ENCODE measurements around the gene NFASC. TPM values are rescaled to one million over a fixed set of nuclear protein-coding genes. Genes with fewer than 3 reads are reported as not detected.

The NFASC gene
- total RNA-seq, 5 donors from 2014 or later (not counting 1 experiment from before 2014, with no cell fraction given), result 0.13 to 0.35 (median 0.19) TPM; not detected in 2

DNA sequence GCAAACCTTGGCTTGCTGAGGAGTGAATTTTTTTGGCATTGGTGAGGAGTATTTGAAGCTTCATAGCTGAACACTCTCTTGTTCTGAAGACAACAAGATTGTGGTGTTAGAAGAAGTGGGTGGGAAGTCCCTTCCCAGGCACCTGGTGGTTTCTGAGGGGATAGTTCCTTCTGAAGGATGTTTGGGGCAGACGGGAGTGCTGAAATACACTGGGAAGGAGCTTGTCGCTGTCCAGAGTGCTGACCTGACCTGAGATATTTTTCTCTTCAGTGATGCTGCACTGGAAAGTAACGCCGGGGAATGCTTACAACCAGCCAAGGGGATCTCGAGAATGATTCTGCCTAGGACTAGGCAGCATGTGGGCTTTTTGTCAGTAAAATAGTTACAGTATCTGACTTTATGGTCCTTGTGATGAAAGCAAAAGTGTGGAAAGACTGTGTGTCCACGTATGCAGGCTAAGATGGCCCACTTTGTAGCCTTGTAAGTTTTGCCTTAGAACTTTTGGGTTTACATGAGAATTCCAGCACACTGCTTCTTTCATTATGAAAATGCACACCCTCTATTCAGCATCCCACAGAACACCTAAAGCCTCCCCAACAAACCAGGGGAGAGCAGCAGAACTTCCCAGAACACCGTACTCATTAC is 33.1 kb upstream of the NFASC start:
- H3K36me3 ChIP-seq (ENCODE audit: control insufficient read depth in 2 of 2, extremely low read depth in 1 of 2, insufficient read depth in 1 of 2, low read length in 1 of 2), result no peaks in the 10 kb centered on the region
- WGBS (ENCODE audit: insufficient coverage), result 23% methylated on average over 5 of the region's 7 CpGs
- H3K9me3 ChIP-seq, result no peaks in the 10 kb centered on the region
- POLR2A ChIA-PET, result no interaction called here
- Mint-ChIP-seq H3K9me3 (peaks cover 0 to 7% (median 0%) of the 10 kb centered on the region in 3 donors), H3K4me1 (no peaks in the 10 kb centered on the region), H3K27me3 (peaks cover 35 to 36% of the 10 kb centered on the region in 2 donors), H3K27ac (no peak overlapping the region), H3K36me3 (no peaks in the 10 kb centered on the region), H3K4me3 (no peak overlapping the region)
- CTCF ChIA-PET, result no interaction called here
- ATAC-seq (replicated peaks in 1 of 4) (no peak), DNase-seq (peak in 9 of 35 experiments; percentile 3 to 36 (median 11))
- no peaks in the 10 kb centered on the region for H3K4me1 ChIP-seq (ENCODE audit: control insufficient read depth in 1 of 2, extremely low read depth in 1 of 2, insufficient read depth in 2 of 2, low read length in 2 of 2)
- H3K27ac ChIP-seq (ENCODE audit: low read length), result no peak overlapping the region
- no peak overlapping the region for H3K4me3 ChIP-seq (ENCODE audit: control insufficient read depth in 1 of 2, extremely low read depth in 1 of 2, low read length in 1 of 2)
- peaks cover 3 to 22% of the 10 kb centered on the region in 2 experiments for H3K27me3 ChIP-seq (replicated peaks in 1 of 2; ENCODE audit: control insufficient read depth in 2 of 2, extremely low read depth in 1 of 2, insufficient read depth in 2 of 2, low read length in 1 of 2)

- ATAC-seq (replicated peaks in 1 of 4), result no peak
Observed at GRCh38 chr1:204841316-204841715, 29.3 kb upstream of the NFASC start.

GRCh38 chr1:204841798-204842197 is 28.9 kb upstream of the NFASC start:
- POLR2A ChIA-PET, result no interaction called here
- CTCF ChIA-PET, result no interaction called here
- Mint-ChIP-seq H3K9me3 (peaks cover 0 to 7% (median 0%) of the 10 kb centered on the region in 3 donors), H3K36me3 (no peaks in the 10 kb centered on the region), H3K4me1 (no peaks in the 10 kb centered on the region), H3K27ac (no peak overlapping the region), H3K27me3 (peaks cover 28 to 36% of the 10 kb centered on the region in 2 donors), H3K4me3 (no peak overlapping the region)
- Histone ChIP-seq H3K9me3 (no peaks in the 10 kb centered on the region), H3K4me1 (ENCODE audit: control insufficient read depth in 1 of 2, extremely low read depth in 1 of 2, insufficient read depth in 2 of 2, low read length in 2 of 2) (no peaks in the 10 kb centered on the region), H3K27me3 (replicated peaks in 1 of 2; ENCODE audit: control insufficient read depth in 2 of 2, extremely low read depth in 1 of 2, insufficient read depth in 2 of 2, low read length in 1 of 2) (peaks cover 0 to 20% of the 10 kb centered on the region in 2 experiments), H3K36me3 (ENCODE audit: control insufficient read depth in 2 of 2, extremely low read depth in 1 of 2, insufficient read depth in 1 of 2, low read length in 1 of 2) (no peaks in the 10 kb centered on the region), H3K4me3 (ENCODE audit: control insufficient read depth in 1 of 2, extremely low read depth in 1 of 2, low read length in 1 of 2) (no peak overlapping the region), H3K27ac (ENCODE audit: low read length) (no peak overlapping the region)
- no CpG with 5 or more reads among the region's 2 CpGs for WGBS (ENCODE audit: insufficient coverage)
- ATAC-seq (replicated peaks in 1 of 4) (no peak), DNase-seq (no peak)

More at GRCh38 chr1:204841316-204841715, 29.3 kb upstream of the NFASC start:
- no CpG with 5 or more reads among the region's 1 CpG for WGBS (ENCODE audit: insufficient coverage)
- no peak overlapping the region for H3K4me3 Mint-ChIP-seq
- POLR2A ChIA-PET, result no interaction called here
- H3K4me1 Mint-ChIP-seq, result no peaks in the 10 kb centered on the region
- no peak overlapping the region for H3K27ac Mint-ChIP-seq
- DNase-seq, result no peak
- H3K27me3 Mint-ChIP-seq, result peaks cover 31 to 38% of the 10 kb centered on the region in 2 donors
- H3K36me3 Mint-ChIP-seq, result no peaks in the 10 kb centered on the region
- H3K9me3 Mint-ChIP-seq, result peaks cover 0 to 7% (median 0%) of the 10 kb centered on the region in 3 donors
- no peaks in the 10 kb centered on the region for H3K4me1 ChIP-seq (ENCODE audit: control insufficient read depth in 1 of 2, extremely low read depth in 1 of 2, insufficient read depth in 2 of 2, low read length in 2 of 2)
- H3K27ac ChIP-seq (ENCODE audit: low read length), result no peak overlapping the region
- CTCF ChIA-PET, result no interaction called here
- peaks cover 0 to 16% of the 10 kb centered on the region in 2 experiments for H3K27me3 ChIP-seq (replicated peaks in 1 of 2; ENCODE audit: control insufficient read depth in 2 of 2, extremely low read depth in 1 of 2, insufficient read depth in 2 of 2, low read length in 1 of 2)
- no peaks in the 10 kb centered on the region for H3K36me3 ChIP-seq (ENCODE audit: control insufficient read depth in 2 of 2, extremely low read depth in 1 of 2, insufficient read depth in 1 of 2, low read length in 1 of 2)
- no peak overlapping the region for H3K4me3 ChIP-seq (ENCODE audit: control insufficient read depth in 1 of 2, extremely low read depth in 1 of 2, low read length in 1 of 2)
- no peaks in the 10 kb centered on the region for H3K9me3 ChIP-seq

- Mint-ChIP-seq H3K4me3 (no peak overlapping the region), H3K9me3 (peaks cover 0 to 2% (median 0%) of the 10 kb centered on the region in 3 donors), H3K27ac (no peak overlapping the region), H3K36me3 (no peaks in the 10 kb centered on the region), H3K27me3 (peaks cover 22 to 32% of the 10 kb centered on the region in 2 donors), H3K4me1 (no peaks in the 10 kb centered on the region)
- H3K4me1 ChIP-seq (ENCODE audit: control insufficient read depth in 1 of 2, extremely low read depth in 1 of 2, insufficient read depth in 2 of 2, low read length in 2 of 2), result no peaks in the 10 kb centered on the region
- H3K27ac ChIP-seq (ENCODE audit: low read length), result no peak overlapping the region
- DNase-seq (no peak), ATAC-seq (replicated peaks in 1 of 4) (no peak)
- H3K27me3 ChIP-seq (replicated peaks in 1 of 2; ENCODE audit: control insufficient read depth in 2 of 2, extremely low read depth in 1 of 2, insufficient read depth in 2 of 2, low read length in 1 of 2), result peaks cover 0 to 20% of the 10 kb centered on the region in 2 experiments
- ChIA-PET CTCF (no interaction called here), POLR2A (no interaction called here)
- no peak overlapping the region for H3K4me3 ChIP-seq (ENCODE audit: control insufficient read depth in 1 of 2, extremely low read depth in 1 of 2, low read length in 1 of 2)
- no peaks in the 10 kb centered on the region for H3K36me3 ChIP-seq (ENCODE audit: control insufficient read depth in 2 of 2, extremely low read depth in 1 of 2, insufficient read depth in 1 of 2, low read length in 1 of 2)
- WGBS (ENCODE audit: insufficient coverage), result 80% methylated on average over 1 of the region's 3 CpGs
- H3K9me3 ChIP-seq, result no peaks in the 10 kb centered on the region
Observed at GRCh38 chr1:204842369-204842768, 28.3 kb upstream of the NFASC start.

DNA sequence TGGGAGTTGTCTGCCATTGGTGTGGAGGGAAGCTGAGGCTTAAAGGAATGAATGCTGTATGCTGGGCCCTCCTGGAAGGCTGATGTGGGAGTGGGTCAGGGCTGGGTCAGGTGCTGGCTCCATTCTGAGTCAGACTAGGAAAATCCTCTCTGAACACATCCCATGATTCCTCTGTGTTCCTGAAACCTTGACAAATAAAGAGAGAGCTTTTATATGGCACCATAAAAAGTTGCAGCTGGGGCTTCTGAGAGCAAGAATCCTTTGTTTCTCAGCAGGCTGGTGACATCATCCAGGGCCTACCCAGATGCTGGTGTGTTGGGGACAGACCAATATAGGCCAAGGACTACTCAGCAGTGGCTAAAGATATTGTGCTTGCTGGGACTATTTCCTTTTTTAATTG is 27.8 kb upstream of the NFASC start:
- POLR2A ChIA-PET, result no interaction called here
- H3K27me3 Mint-ChIP-seq, result peaks cover 20 to 26% of the 10 kb centered on the region in 2 donors
- no peak overlapping the region for H3K4me3 Mint-ChIP-seq
- no peaks in the 10 kb centered on the region for H3K9me3 Mint-ChIP-seq
- H3K36me3 ChIP-seq (ENCODE audit: control insufficient read depth in 2 of 2, extremely low read depth in 1 of 2, insufficient read depth in 1 of 2, low read length in 1 of 2), result no peaks in the 10 kb centered on the region
- H3K27ac ChIP-seq (ENCODE audit: low read length), result no peak overlapping the region
- no peak overlapping the region for H3K27ac Mint-ChIP-seq
- no peaks in the 10 kb centered on the region for H3K4me1 ChIP-seq (ENCODE audit: control insufficient read depth in 1 of 2, extremely low read depth in 1 of 2, insufficient read depth in 2 of 2, low read length in 2 of 2)
- no peaks in the 10 kb centered on the region for H3K4me1 Mint-ChIP-seq
- H3K9me3 ChIP-seq, result no peaks in the 10 kb centered on the region
- ATAC-seq (replicated peaks in 1 of 4), result no peak
- H3K4me3 ChIP-seq (ENCODE audit: control insufficient read depth in 1 of 2, extremely low read depth in 1 of 2, low read length in 1 of 2), result no peak overlapping the region
- no peaks in the 10 kb centered on the region for H3K36me3 Mint-ChIP-seq
- CTCF ChIA-PET, result no interaction called here
- DNase-seq, result no peak
- H3K27me3 ChIP-seq (replicated peaks in 1 of 2; ENCODE audit: control insufficient read depth in 2 of 2, extremely low read depth in 1 of 2, insufficient read depth in 2 of 2, low read length in 1 of 2), result peaks cover 0 to 17% of the 10 kb centered on the region in 2 experiments

DNA sequence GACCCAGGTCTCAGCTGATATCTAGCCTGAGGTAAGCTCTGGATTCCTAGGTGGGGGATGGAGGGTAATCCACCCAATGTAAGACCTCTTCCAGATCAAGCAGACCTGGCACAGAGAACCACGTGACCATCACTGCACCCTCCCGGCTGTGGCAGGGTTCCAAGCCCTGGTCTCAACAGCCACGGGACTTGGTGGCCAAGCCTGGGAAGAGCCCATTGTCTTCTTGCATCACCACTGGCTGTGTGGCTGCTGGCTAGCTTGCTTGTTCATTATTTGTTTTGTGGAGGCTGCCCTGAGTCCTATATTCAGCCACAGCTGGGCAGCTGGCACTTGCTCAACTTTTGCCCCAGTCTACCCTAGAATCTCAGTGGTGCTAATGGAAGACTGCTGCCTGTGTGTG is 24.1 kb upstream of the NFASC start:
- WGBS (ENCODE audit: insufficient coverage), result 100% methylated on average over 1 of the region's 3 CpGs
- Mint-ChIP-seq H3K4me1 (no peaks in the 10 kb centered on the region), H3K27me3 (peaks cover 23 to 30% of the 10 kb centered on the region in 2 donors), H3K27ac (no peak overlapping the region), H3K9me3 (peaks cover 0 to 3% (median 0%) of the 10 kb centered on the region in 3 donors), H3K4me3 (no peak overlapping the region), H3K36me3 (no peaks in the 10 kb centered on the region)
- Histone ChIP-seq H3K4me1 (ENCODE audit: control insufficient read depth in 1 of 2, extremely low read depth in 1 of 2, insufficient read depth in 2 of 2, low read length in 2 of 2) (no peaks in the 10 kb centered on the region), H3K4me3 (ENCODE audit: control insufficient read depth in 1 of 2, extremely low read depth in 1 of 2, low read length in 1 of 2) (no peak overlapping the region), H3K27ac (ENCODE audit: low read length) (no peak overlapping the region), H3K27me3 (replicated peaks in 1 of 2; ENCODE audit: control insufficient read depth in 2 of 2, extremely low read depth in 1 of 2, insufficient read depth in 2 of 2, low read length in 1 of 2) (peaks cover 0 to 14% of the 10 kb centered on the region in 2 experiments), H3K9me3 (no peaks in the 10 kb centered on the region), H3K36me3 (ENCODE audit: control insufficient read depth in 2 of 2, extremely low read depth in 1 of 2, insufficient read depth in 1 of 2, low read length in 1 of 2) (no peaks in the 10 kb centered on the region)
- DNase-seq (no peak), ATAC-seq (replicated peaks in 1 of 4) (no peak)
- ChIA-PET CTCF (no interaction called here), POLR2A (no interaction called here)
